Loucy (cell line): ENCODE measurements around the gene LRBA.

Experiments used
- EZH2phosphoT487 ChIP-seq: fragments of 200-600 bp; IDR thresholded peaks from 2 replicates; pipeline ENCODE4 v1.6.1; 2018; ENCODE audit warnings: antibody characterized with exemption, mild to moderate bottlenecking, moderate library complexity, borderline replicate concordance
- TF ChIP-seq, protein P1 (sequence below): fragments of 200-600 bp; sonication (generic); conservative IDR thresholded peaks from 2 replicates; pipeline ENCODE4 v1.5.1; 2014; ENCODE audit warnings: mild to moderate bottlenecking, antibody characterized with exemption, low read length

DNA sequence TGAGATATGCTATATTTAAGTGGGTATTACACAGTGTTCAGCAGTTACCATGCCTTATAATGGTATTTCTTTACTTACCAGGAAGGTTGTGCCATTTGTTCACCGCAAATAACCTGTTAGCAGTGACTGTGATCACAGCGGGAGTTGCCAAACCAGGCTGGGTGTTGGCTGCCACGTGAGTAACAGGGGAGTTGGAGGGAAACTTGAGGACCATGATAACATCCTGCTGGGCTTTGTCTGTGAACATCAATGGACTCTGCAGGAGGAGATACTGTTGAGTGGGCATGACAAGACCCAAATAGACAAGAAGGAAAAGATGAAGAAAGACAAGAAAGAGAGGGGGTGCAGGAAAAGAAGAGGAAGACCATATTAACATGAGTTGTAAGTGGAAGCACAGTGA lies 694.0 kb downstream of the LRBA start:
- no peak for TF ChIP-seq EZH2phosphoT487
- TF ChIP-seq, protein P1, sequence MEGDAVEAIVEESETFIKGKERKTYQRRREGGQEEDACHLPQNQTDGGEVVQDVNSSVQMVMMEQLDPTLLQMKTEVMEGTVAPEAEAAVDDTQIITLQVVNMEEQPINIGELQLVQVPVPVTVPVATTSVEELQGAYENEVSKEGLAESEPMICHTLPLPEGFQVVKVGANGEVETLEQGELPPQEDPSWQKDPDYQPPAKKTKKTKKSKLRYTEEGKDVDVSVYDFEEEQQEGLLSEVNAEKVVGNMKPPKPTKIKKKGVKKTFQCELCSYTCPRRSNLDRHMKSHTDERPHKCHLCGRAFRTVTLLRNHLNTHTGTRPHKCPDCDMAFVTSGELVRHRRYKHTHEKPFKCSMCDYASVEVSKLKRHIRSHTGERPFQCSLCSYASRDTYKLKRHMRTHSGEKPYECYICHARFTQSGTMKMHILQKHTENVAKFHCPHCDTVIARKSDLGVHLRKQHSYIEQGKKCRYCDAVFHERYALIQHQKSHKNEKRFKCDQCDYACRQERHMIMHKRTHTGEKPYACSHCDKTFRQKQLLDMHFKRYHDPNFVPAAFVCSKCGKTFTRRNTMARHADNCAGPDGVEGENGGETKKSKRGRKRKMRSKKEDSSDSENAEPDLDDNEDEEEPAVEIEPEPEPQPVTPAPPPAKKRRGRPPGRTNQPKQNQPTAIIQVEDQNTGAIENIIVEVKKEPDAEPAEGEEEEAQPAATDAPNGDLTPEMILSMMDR, result no peak
